Activated naive CD8-positive, alpha-beta T cell treated with anti-CD3 and anti-CD28 coated beads for 36 hours (primary cell): ENCODE data around the gene F8. TPM values are rescaled to one million over a fixed set of nuclear protein-coding genes. Genes with fewer than 3 reads are reported as not detected.
"Not testable (repeated sequence)": the region's sequence is repeated elsewhere in the genome, so short reads cannot be mapped to it uniquely, and the experiment has no call there.

Experiments used
- DNase-seq: peaks from one replicate; pipeline ENCODE4 v3.0.0; 2021
- H3K27ac Mint-ChIP-seq: one replicate; pipeline ENCODE4 v1.8.0; 2022; ENCODE audit warnings: mild to moderate bottlenecking, moderate library complexity, mixed read lengths
- H3K27me3 Mint-ChIP-seq: one replicate; pipeline ENCODE4 v1.8.0; 2022; ENCODE audit warnings: mild to moderate bottlenecking, mixed read lengths
- H3K36me3 Mint-ChIP-seq: one replicate; pipeline ENCODE4 v1.8.0; 2021; ENCODE audit warnings: mild to moderate bottlenecking, mixed read lengths
- H3K4me1 Mint-ChIP-seq: one replicate; pipeline ENCODE4 v1.8.0; 2021; ENCODE audit warnings: mixed read lengths
- H3K4me3 Mint-ChIP-seq: one replicate; pipeline ENCODE4 v1.8.0; 2022; ENCODE audit warnings: mild to moderate bottlenecking, moderate library complexity, mixed read lengths
- H3K9me3 Mint-ChIP-seq: one replicate; pipeline ENCODE4 v1.8.0; 2022; ENCODE audit warnings: mixed read lengths
- total RNA-seq, 2 experiments: library from RNA; stranded (reverse); gene quantifications; one replicate each; pipeline ENCODE4 v1.2.3, GENCODE V29; 2021

The F8 gene
- total RNA-seq, 2 experiments from 2014 or later = 4.3 TPM

DNA sequence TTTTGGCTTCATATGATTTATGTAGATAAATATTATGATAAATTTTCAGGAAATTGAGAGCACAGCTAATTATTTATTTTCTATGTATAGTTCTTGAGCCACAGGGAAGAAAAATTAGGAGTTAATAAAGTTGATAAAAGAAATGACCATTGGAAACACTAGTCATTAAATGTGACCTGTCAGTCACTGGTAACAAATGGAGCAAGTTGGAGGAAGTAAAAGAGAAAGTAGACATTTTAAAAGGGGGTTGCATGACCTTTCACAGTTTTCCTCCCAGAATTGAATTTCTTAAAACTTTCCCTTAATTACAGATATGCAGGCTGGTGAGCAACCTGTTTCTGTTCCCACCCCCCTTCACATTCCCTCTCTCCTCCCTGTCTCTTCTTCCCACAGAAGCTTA, 193.4 kb downstream of the F8 start:
- no peak for DNase-seq
- no peaks in the 10 kb centered on the region for H3K36me3 Mint-ChIP-seq
- H3K4me1 Mint-ChIP-seq = peaks cover 22% of the 10 kb centered on the region
- no peak overlapping the region for H3K4me3 Mint-ChIP-seq
- H3K27me3 Mint-ChIP-seq = peaks cover 5% of the 10 kb centered on the region
- H3K9me3 Mint-ChIP-seq = no peaks in the 10 kb centered on the region
- H3K27ac Mint-ChIP-seq = peak overlapping the region; percentile 78

DNA sequence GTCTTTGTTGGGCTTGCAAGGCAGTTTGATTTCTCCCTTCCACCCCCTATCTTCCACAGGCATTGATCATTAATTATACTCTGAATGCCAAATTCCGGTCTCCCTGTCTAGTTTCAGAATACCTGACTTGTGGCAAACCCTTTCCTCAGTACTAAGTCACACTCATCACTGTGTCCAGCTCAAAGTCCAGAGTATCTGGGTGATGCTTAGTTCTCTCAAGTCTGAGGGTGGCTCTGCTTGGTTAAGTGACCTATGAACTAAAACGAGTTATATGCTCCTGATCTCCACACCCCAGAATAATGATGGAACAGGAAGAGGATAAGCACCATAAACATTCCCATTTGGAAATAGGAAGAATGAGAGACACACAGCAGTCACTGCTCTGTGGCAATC, 194.5 kb downstream of the F8 start:
- no peaks in the 10 kb centered on the region for H3K9me3 Mint-ChIP-seq
- H3K4me1 Mint-ChIP-seq = peaks cover 22% of the 10 kb centered on the region

DNA sequence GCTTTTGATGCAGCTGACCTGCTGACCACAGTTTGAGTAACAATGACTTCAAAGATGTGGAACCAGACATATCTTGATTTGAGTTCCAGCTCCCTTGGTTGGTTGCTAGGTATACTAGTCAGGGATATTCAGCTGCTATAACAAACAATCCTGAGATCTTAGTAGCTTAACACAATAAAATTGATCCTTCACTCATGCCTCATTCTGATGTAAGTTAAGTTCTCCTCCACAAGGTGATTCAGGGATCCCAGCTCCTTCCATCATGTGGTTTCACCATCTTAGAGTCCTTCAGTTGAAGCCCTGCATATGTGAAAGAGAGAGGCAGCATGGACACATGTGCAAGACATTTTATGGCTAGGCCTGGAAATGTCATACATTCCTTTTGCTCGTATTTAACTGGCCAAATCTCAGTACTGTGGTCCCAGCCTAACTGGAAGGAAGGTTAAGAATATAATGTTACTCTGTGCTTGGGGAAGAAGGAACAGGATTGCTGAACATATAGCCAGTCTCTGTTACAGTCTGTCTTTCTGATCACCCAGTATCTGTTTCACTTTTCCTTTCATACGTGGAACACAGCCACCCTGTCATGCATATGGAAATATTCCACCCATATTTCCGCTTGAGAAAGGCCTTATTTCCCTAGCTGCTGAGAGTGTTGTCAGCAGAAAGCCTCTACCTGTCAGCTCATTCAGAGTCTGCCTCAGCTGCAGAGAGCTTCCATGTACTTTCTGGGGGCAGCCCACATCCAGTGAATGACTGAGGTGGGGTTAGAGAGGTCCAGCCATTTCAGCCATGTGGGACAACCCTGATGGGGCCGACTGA, 195.1 kb downstream of the F8 start:
- no peaks in the 10 kb centered on the region for H3K9me3 Mint-ChIP-seq
- peaks cover 5% of the 10 kb centered on the region for H3K27me3 Mint-ChIP-seq
- H3K36me3 Mint-ChIP-seq = no peaks in the 10 kb centered on the region
- no peak overlapping the region for H3K4me3 Mint-ChIP-seq
- H3K4me1 Mint-ChIP-seq = peaks cover 22% of the 10 kb centered on the region
- H3K27ac Mint-ChIP-seq = peak overlapping the region; percentile 22
- DNase-seq = no peak

More for the DNA sequence above, 194.5 kb downstream of the F8 start:
- DNase-seq = no peak
- peaks cover 5% of the 10 kb centered on the region for H3K27me3 Mint-ChIP-seq
- no peaks in the 10 kb centered on the region for H3K36me3 Mint-ChIP-seq
- no peak overlapping the region for H3K4me3 Mint-ChIP-seq
- H3K27ac Mint-ChIP-seq = peak overlapping the region; percentile 22

DNA sequence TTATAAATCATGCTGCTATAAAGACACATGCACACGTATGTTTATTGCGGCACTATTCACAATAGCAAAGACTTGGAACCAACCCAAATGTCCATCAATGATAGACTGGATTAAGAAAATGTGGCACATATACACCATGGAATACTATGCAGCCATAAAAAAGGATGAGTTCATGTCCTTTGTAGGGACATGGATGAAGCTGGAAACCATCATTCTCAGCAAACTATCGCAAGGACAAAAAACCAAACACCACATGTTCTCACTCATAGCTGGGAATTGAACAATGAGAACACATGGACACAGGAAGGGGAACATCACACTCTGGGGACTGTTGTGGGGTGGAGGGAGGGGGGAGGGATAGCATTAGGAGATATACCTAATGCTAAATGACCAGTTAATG, 196.9 kb downstream of the F8 start:
- H3K4me1 Mint-ChIP-seq = peaks cover 22% of the 10 kb centered on the region
- DNase-seq, H3K4me3 Mint-ChIP-seq, H3K27me3 Mint-ChIP-seq, H3K9me3 Mint-ChIP-seq, H3K36me3 Mint-ChIP-seq, H3K27ac Mint-ChIP-seq: not testable (repeated sequence)

DNA sequence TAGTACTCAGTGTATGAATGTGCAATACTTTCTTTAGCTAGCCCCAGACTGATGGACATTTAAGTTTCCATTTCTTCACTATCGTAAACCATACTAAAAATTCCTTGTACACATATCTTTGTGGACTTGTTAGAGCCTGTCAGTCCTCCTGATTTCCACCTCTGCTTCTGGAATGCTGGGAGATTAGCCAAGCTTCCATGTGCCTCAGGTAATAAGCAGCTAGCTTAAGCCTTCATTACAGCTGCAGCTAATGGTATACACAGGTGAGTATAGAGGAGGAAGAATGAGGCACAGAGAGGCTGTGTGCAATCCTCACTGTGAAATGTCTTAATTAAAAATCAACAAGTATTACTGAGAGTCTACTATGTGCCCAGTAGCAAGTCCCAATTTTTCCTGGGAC, 197.9 kb downstream of the F8 start:
- no peak for DNase-seq
- H3K9me3 Mint-ChIP-seq = no peaks in the 10 kb centered on the region
- peaks cover 18% of the 10 kb centered on the region for H3K4me1 Mint-ChIP-seq
- no peak overlapping the region for H3K4me3 Mint-ChIP-seq
- peaks cover 5% of the 10 kb centered on the region for H3K27me3 Mint-ChIP-seq
- no peaks in the 10 kb centered on the region for H3K36me3 Mint-ChIP-seq
- H3K27ac Mint-ChIP-seq = no peak overlapping the region

DNA sequence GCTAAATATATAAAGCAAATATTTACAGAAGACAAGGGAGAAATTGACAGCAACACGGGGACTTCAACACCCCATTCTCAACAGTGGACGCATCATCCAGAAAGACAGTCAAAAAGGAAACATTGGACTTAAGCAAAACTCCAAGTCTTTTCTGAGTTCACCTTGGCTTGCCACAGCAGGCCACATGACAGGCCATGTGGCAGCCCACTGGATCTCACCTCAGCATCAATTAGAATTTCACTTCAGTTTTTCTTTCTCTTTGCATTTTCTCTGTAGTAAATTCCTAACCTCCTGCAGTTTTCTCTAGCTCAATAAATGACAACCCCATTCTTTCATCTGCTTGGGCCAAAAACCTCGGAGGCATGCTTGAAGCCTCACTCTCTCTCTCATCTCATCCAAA, 200.5 kb downstream of the F8 start:
- no peak for DNase-seq
- no peaks in the 10 kb centered on the region for H3K4me1 Mint-ChIP-seq
- H3K9me3 Mint-ChIP-seq = no peaks in the 10 kb centered on the region
- H3K27ac Mint-ChIP-seq = no peak overlapping the region
- peaks cover 5% of the 10 kb centered on the region for H3K27me3 Mint-ChIP-seq
- H3K36me3 Mint-ChIP-seq = no peaks in the 10 kb centered on the region
- no peak overlapping the region for H3K4me3 Mint-ChIP-seq

DNA sequence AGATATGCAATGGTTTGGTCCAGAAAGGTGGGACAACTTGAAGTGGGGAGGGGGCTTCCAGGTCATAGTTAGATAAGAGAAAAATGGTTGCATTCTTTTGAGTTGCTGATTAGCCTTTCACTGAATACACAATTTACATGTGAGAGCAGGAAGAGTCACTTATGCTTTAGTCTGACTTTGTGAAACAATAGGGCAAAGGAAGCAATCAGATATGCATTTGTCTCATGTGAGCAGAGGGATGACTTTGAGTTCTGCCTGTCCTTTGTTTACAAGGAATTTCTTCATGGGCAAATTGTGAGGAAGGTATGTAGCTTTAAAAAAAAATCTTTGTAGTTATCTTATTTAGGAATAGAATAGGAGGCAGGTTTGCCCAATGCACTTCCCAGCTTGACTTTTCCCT, 201.0 kb downstream of the F8 start:
- H3K36me3 Mint-ChIP-seq = no peaks in the 10 kb centered on the region
- no peak for DNase-seq
- peaks cover 5% of the 10 kb centered on the region for H3K27me3 Mint-ChIP-seq
- no peaks in the 10 kb centered on the region for H3K4me1 Mint-ChIP-seq
- no peak overlapping the region for H3K4me3 Mint-ChIP-seq
- no peaks in the 10 kb centered on the region for H3K9me3 Mint-ChIP-seq
- no peak overlapping the region for H3K27ac Mint-ChIP-seq

DNA sequence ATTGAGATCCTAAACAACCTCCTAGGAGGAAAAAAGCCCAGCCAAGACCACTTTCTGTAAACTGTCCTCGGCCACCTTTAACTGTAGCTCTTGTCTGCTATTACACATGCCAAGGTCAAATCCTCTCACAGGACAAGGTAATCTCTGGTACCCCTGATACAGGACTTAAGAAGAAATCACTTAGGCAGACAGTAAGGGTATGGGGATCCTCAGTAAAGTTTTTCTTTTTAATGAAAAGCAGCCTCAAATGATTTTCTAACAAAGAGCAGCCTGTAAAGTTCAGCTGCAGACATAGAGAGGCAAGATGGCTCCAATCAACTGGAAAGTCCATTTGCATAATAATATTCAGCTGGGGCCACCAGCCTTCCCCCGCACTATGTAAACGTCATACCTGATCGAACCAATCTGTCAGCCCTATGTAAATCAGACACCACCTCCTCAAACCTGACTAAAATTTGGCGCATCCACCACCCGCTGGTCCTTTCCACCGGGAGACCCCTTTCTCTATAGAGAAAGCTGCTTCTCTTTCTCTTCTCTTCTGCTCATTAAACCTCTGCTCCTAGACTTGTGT, 202.7 kb downstream of the F8 start:
- Mint-ChIP-seq H3K27me3 (peaks cover 5% of the 10 kb centered on the region), H3K4me1 (no peaks in the 10 kb centered on the region), H3K4me3 (no peak overlapping the region), H3K36me3 (no peaks in the 10 kb centered on the region), H3K27ac (no peak overlapping the region), H3K9me3 (no peaks in the 10 kb centered on the region)
- DNase-seq = no peak

DNA sequence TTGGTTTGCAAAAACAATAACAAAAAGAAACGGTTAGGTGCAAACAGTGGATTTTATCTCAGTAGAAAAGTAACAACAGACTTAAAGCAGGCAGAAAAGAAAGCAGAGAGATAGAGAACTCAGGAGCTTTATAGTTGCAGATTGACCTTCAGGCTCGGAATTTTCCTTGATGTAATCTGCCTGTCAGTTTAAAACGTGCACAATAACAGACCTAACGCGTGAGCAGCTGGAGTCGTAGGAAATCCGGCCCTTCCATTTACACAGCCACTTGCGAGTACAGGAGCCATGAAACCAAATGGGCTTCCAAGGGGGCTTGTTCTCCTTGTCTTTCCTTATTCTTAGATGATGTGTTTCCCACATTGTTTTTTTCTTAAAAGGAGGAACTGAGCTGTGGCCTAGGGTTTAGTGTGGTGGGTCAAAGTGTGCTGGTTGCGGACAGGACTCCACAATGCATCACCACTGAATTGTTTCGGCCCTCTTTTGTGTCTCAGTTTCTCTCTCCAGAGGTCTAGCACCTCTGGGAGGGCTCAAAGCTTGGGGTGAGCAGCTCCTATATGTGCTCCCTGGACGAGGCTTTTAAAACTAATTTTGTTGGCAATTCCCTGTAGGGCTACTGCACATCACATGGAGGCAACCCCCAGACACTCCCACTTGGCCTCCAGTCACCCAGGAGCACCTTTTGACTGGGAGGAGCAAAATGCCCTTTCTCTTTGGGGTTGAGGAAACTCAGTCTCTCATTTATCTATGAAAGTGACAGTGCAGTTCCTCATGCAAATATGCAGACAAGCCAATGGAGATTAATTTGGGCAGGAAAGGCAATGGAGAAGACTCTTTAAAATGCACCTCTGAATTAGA, 203.4 kb downstream of the F8 start:
- Mint-ChIP-seq H3K4me1 (no peaks in the 10 kb centered on the region), H3K4me3 (no peak overlapping the region), H3K36me3 (no peaks in the 10 kb centered on the region), H3K27ac (no peak overlapping the region), H3K27me3 (peaks cover 5% of the 10 kb centered on the region), H3K9me3 (no peaks in the 10 kb centered on the region)
- no peak for DNase-seq

DNA sequence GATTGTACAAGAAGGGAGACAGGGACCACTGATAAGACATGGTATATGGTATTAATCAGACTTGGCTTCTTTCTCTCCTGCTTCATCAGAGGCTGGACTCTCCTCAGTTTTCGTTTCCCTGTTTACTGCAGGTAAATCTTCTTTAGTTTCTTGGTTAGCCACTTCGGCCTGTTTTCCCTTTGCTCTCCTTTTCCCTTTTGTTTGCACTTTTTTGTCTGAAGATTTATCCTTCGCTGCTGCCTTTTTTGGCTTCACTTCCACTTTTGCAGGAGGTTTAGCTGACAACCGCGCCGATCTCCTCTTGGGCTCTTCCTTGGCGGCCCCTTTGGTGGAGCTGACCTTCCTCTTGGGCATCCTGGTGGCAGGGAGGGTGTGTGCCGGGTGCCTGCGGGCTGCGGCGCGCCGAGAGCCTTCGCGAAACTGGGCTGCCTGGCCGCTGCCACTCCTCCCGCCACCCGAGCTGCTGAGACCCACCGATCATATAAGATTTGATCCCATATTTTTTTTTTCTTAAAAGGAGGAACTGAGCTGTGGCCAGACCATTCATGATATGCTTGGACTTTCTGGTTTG, 205.4 kb downstream of the F8 start:
- not testable (repeated sequence) for H3K4me1 Mint-ChIP-seq, H3K27me3 Mint-ChIP-seq, H3K4me3 Mint-ChIP-seq, H3K36me3 Mint-ChIP-seq, DNase-seq, H3K27ac Mint-ChIP-seq, H3K9me3 Mint-ChIP-seq

DNA sequence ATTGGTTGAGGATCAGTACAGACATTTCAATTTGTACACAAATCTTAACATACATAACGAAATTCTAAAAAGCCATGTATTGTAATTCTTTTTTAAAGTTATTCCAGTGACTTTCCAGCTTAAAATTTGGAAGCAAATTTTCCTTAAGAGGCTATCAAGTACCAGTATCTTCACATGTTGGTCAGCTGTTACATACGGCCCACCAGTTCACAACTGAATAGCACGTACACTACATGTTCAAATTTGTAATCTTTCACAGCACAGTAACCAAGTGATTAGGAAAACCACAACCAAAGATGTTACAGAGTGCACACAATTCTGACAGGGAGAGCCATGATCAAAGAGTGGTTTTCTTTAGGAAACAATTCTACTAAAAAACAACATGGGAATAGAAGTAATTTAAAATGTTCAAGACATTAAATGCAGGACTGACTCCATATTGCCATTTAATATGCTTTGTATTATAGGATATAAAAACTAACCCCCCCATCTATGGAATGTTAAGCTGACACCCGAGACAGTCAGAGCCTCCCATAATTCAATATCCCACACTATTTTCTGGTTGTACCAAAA, 206.1 kb downstream of the F8 start:
- not testable (repeated sequence) for H3K27me3 Mint-ChIP-seq

DNA sequence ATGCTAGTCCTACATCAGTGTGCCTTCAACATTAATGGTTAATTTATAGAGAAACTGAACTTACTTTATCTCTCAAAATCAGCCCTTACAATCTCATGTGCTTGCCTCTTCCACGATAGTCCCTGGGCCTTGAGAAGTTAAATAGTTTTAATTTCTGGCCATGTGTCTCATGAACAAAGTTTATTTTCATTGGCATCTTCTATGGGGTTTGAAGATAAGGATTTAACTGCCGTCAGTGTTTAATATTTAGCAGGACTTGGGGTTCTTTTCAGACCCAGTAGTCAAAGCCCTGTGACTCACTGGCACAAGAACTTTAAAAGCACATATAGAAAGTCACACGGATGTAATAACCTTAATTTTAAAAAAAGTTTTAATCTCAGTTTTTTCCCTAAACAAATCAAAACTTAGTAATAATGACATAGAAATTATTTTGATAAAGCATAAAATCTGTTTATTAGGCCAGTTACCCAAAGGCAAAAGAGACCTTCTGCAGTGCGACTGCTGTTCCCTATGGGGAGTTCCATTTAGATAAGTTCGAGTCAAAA, 207.2 kb downstream of the F8 start:
- Mint-ChIP-seq H3K9me3 (no peaks in the 10 kb centered on the region), H3K27ac (no peak overlapping the region)

More for the DNA sequence above, 206.1 kb downstream of the F8 start:
- H3K36me3 Mint-ChIP-seq, DNase-seq, H3K4me3 Mint-ChIP-seq, H3K4me1 Mint-ChIP-seq, H3K27ac Mint-ChIP-seq, H3K9me3 Mint-ChIP-seq: not testable (repeated sequence)

DNA sequence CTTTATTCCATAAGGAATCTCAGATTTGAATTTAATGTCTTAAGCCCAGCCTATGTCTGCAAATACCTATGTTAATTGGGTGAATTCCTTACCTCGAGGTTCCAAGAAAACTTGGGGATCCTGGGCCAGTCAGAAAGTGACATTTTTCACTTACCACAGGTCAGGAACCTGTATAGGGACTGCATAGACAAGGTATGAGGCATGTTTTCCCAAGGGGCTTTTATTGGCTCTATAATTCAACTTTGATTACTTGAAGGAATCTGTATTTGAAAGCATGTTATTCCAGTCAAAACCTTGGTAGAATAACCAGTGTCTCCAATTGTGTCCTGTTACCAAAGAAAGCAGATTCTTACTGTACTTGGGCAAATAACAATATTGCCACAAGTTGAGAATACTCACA, 208.7 kb downstream of the F8 start:
- H3K9me3 Mint-ChIP-seq = no peaks in the 10 kb centered on the region
- no peak for DNase-seq
- no peaks in the 10 kb centered on the region for H3K36me3 Mint-ChIP-seq
- H3K27me3 Mint-ChIP-seq = peaks cover 5% of the 10 kb centered on the region
- no peaks in the 10 kb centered on the region for H3K4me1 Mint-ChIP-seq
- H3K4me3 Mint-ChIP-seq = no peak overlapping the region
- H3K27ac Mint-ChIP-seq = no peak overlapping the region

More for the DNA sequence above, 207.2 kb downstream of the F8 start:
- DNase-seq = no peak
- no peak overlapping the region for H3K4me3 Mint-ChIP-seq
- peaks cover 9% of the 10 kb centered on the region for H3K27me3 Mint-ChIP-seq
- no peaks in the 10 kb centered on the region for H3K36me3 Mint-ChIP-seq
- H3K4me1 Mint-ChIP-seq = no peaks in the 10 kb centered on the region

DNA sequence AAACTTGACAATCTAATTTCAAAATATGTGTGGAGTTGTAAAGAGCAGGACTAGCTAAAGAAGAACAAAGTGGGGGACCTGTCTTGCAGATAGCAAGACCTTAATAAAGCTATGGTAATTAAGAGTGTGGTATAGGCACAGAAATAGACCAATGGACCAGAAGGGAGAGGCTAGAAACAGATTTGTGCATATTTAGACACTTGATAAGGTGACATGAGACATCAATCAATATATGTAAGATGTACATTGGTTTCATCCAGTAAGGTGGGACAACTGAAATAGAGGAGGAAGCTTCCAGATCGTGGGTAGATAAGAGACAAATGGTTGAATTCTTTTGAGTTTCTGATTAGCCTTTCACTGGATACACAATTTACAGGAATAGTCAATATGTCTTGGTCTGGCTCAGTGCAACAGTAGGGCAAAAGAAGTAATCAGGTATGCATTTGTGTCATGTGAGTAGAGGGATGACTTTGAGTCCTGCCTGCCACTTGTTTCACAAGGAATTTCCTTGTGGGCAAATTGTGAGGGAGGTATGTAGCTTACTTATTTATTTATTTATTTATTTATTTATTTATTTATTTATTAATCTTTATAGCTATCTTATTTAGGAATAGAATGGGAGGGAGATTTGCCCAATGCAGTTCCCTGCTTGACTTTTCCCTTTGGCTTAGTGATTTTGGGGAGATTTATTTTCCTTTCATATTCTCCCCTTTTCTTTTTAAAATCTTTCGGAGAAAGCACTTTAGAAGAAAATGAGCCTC, 210.0 kb downstream of the F8 start:
- no peak overlapping the region for H3K4me3 Mint-ChIP-seq
- peaks cover 5% of the 10 kb centered on the region for H3K27me3 Mint-ChIP-seq
- DNase-seq = no peak

More for the DNA sequence above, 210.0 kb downstream of the F8 start:
- Mint-ChIP-seq H3K36me3 (no peaks in the 10 kb centered on the region), H3K4me1 (no peaks in the 10 kb centered on the region), H3K9me3 (no peaks in the 10 kb centered on the region), H3K27ac (no peak overlapping the region)
